ENCODE data around the gene ZBTB7A.

ZBTB7A gene

GRCh38 chr19:4066176-4066606 is 508 bp downstream of the ZBTB7A start:
- DNase-seq = peak in 1 of 2 donors; percentile 63

- DNase-seq = peak; percentile 69 to 76
These were observed 1.1 kb downstream of the ZBTB7A start for GRCh38 chr19:4065430-4066175.

GRCh38 chr19:4064496-4065260 is 2.0 kb downstream of the ZBTB7A start:
- peak in 1 of 2 donors; percentile 46 for DNase-seq

GRCh38 chr19:4064149-4064495 is 2.6 kb downstream of the ZBTB7A start:
- DNase-seq = no peak

- no peak for DNase-seq
These were observed 3.1 kb downstream of the ZBTB7A start for GRCh38 chr19:4063369-4064148.

- DNase-seq = no peak
These were observed 4.0 kb downstream of the ZBTB7A start for GRCh38 chr19:4062419-4063368.

GRCh38 chr19:4061683-4062418 is 4.8 kb downstream of the ZBTB7A start:
- no peak for DNase-seq

- DNase-seq = no peak
These were observed 5.5 kb downstream of the ZBTB7A start for GRCh38 chr19:4061178-4061682.

GRCh38 chr19:4060621-4061177 is 6.0 kb downstream of the ZBTB7A start:
- DNase-seq = no peak

GRCh38 chr19:4059891-4060620 is 6.6 kb downstream of the ZBTB7A start:
- DNase-seq = no peak

- DNase-seq = no peak
These were observed 7.2 kb downstream of the ZBTB7A start for GRCh38 chr19:4059453-4059871.

- no peak for DNase-seq
These were observed 7.8 kb downstream of the ZBTB7A start for GRCh38 chr19:4058693-4059452.

GRCh38 chr19:4057931-4058692 is 8.6 kb downstream of the ZBTB7A start:
- DNase-seq = peak; percentile 55 to 81

GRCh38 chr19:4055209-4055552 is 11.5 kb downstream of the ZBTB7A start:
- DNase-seq = no peak

GRCh38 chr19:4054441-4055208 is 12.1 kb downstream of the ZBTB7A start:
- DNase-seq = no peak

GRCh38 chr19:4053423-4054324 is 13.0 kb downstream of the ZBTB7A start:
- no peak for DNase-seq

- DNase-seq = peak in 1 of 2 donors; percentile 14
These were observed 13.7 kb downstream of the ZBTB7A start for GRCh38 chr19:4052993-4053422.

Data from bone marrow (tissue), 2 donors.